ENCODE results near the gene PBXIP1.

The PBXIP1 gene

GRCh38 chr1:154955039-154955717 lies 721 bp downstream of the PBXIP1 start:
- peak; percentile 49 for DNase-seq (ENCODE audit: low read depth)

DNA sequence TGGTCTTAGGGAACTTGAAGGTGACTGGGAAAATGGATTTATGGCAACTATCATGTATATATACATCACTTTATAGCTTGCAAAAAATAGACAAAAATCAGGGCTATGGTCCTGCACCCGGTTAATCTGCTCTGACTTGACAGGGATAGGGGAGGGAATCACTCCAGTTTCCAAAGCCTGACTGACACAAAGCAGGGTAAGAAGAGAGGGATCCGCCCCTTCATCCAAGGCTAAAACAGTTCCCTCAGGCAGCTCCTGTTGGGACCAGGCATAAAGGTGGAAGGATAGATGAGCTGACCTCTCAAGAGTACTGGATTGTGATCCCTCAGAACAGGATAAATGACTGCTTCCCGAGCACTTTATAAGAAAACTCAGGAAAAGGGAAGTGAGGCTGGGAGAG lies 1.4 kb downstream of the PBXIP1 start:
- no peak for DNase-seq (ENCODE audit: low read depth)

DNA sequence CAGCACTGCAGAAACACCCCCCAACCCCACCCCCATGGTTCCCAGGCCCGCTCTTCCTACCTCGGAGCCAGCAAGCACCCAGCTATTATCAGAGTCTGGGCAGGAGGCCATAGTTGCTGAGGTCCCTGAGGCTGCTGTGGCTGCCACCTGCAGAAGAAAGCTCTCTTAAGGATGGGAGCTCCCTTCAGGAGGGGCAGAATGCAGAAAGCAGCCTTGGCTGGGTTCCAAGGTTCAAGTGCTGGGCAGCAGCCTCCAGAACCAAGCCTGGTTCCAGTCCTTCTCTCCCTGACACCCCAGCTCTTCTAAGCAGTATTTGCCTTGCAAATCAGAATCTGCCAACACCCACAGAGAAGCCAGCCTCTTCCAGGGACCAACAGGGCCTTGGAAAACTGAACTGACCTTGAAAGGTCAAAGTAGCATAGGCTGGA lies 2.3 kb downstream of the PBXIP1 start:
- no peak for DNase-seq (ENCODE audit: low read depth)

DNA sequence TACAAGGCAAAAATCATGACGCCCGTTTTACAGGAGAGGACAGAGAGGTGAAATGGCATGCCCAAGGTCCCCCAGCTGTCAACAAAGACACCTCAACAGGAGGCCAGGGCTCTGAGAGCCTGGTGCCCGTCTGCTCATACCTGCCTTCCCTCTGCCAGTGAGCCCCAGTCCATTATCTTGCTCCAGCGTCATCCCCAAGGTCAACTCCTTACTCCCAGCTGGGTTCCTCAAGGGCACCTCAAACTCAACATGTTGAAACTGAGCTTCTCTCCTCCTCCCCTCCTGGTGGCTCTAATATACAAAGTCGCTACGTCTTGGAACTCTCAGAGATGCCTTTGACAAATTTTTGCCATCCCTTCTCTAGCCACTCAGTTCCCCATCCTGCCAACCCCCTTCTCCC lies 3.2 kb downstream of the PBXIP1 start:
- DNase-seq (ENCODE audit: low read depth), result no peak

DNA sequence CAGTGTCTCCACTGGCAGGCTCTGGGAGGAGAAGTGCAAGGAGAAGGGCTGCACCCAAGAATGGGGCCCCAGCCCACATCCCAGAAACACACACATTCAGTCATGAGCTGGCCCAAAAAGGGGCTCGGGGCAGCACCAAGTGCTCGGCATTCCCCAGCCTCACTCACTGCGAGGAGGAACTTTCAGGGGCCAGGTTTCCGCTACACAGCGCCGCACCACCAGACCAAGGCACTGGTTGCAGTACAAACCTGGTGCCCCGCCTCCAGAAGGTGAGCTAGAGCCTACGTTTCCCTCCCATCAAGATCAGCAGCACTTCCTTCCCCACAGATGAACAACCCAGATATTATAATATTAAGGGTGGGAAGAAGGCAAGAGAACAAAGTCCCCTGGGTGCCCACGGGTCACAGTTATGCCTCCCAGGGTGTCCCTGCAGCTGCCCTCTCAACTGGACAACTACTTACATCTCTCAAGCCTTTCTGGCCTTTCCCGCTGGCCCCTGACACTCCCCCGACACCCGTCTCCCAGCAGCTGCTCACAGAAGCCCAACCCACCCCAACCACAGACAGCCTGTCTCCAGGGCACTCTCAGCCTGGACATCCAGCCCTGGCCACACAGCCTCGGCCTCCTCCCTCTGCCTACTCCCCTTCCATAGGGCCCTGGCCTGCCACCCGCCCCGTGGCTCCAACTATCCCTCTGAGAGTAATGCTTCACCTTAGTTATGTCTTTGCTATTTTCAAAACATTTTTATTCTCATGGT lies 3.8 kb downstream of the PBXIP1 start:
- no peak for DNase-seq (ENCODE audit: low read depth)

- DNase-seq (ENCODE audit: low read depth), result no peak
These were observed 7.8 kb downstream of the PBXIP1 start for GRCh38 chr1:154948079-154948478.

- DNase-seq (ENCODE audit: low read depth), result no peak
These were observed 9.7 kb downstream of the PBXIP1 start for GRCh38 chr1:154945962-154946850.

DNA sequence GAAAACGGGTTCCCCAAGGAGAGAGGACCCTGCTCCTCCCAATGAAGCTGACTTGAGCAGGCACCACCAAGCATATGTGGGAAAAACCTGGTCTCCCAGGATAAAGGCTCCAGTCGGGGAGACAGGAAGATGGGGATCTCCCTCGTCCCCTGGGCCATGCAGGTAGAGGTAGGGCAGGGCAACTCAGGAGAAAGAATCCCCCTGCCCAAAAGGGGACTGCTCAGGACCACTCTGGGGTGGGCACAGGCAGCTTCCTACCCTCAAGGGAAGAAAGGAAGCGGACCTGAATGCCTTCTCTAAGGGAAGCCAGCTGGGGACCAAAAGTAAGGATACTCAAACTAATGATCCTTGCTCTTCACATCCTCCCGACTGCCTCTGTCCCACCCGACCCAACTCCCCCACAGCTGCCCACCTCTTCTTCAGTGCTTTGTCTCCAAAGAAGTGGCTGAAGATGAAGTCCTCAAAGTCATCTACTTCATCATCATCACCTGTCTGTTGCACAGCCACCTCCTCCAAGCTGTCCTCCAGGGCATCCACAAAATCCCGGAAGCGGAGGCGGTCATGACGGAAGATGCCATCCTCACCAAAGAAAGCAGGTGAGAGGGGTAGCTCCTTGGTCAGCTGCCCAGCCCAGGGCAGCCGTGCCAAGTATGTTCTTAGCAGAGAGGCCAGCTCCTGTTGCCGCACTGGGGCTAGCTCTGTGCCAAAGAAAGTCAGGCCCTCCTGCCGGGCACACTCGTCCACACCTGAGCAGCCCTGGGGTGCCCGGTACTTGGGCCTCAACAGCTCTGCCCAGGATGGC lies 10.5 kb downstream of the PBXIP1 start:
- no peak for DNase-seq (ENCODE audit: low read depth)

DNA sequence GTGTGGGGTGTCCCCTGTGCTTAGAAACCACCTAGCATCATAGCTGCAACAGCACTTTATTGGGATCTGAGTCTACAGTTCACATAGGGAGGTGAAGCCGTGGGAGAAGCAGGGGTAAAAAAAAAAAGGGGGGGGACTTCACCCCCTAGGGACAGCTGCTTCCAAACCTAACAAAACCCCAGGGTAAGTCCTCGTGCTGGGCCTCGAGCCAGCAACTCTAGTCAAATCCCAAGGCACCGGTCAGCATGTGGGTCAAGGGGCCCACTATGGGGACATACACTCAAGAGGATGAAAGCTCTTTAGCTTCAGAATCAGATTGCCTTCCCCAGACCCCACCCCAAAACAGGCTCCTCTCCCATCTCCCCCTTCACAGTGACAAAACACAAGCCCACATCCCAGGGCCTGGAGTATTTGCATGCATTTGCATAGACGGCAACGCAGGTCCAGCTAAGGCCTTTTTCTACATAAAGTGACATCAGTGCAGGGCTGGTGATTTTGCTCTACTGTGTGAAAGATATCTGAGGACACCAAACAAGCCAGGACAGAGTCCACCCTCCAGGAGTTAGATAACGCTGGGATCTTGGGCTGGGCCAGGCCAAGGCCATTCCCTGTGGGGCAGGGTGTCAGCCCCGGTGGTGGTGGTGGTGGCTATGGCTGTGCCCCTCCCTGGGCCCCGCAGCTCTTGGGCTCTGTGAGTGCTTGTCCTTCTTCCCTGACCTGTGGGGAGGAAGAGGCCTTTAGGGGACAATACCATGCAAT lies 11.3 kb downstream of the PBXIP1 start:
- DNase-seq (ENCODE audit: low read depth), result no peak

DNA sequence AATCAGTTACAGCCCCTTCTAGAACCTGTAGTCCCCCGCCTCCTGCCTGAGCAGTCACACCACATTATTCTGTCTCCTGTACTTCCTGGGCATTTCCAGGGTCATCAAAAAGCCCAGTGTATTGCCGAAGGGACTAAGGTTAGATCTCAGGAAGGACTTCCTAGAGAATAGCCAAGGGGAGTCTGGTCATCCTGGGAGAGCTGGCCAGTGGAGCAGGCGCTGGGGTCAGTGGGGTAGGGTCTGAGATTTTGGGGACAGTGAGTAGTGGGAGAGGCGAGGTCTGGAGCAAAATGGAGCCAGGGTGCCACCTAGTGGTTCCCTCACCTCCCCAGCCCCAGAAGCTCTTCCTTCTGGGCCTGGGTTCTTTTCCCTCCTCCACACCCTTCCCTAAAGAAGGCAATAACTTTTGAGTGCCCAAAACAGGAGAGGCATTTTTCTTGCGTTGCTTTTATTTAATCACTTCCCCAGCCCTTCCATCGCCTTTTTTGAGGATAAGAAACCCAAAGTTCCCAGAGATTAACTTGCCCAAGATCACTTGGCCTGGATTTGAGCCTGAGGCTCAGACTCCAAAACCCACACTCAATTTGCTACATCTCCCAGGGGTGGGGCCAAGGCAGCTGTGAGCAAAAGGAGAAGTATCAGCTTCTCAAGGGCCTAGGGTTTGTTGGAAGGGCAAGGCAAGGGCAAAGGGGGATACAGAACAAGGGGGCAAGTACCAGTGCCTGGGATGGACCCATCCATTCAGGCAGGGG lies 12.1 kb downstream of the PBXIP1 start:
- DNase-seq (ENCODE audit: low read depth), result no peak

DNA sequence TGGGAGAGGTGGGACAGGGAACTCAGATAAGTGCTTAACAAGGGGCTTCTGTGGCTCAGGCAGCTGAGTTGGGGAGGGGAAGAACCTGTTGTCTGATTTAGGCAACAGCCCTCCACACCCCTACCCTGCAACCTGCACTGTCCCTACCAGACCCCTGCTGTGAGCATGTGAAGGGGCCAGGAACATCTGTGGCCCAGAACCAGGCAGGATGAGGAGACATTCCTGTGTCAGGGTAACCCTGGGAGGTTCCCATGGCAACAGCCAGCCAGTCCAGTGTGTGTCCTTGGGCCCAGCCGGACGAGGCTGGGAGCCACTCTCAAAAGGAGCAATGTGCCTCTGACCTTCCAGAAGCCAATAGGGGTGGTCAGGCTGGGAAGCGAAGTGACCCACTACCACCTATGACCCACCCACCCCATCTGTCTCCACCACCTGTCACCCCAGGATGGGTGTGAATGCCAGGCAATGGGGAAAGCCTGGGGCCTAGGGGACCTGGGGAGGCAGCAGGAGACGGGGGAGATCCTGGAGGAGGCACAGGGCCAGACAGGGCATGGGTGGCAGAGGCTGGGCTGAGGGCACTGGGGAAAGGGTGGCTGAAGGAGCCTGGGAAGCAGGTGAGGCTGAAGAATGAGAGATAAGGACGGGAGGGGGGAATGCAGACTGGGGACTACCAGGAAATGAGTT lies 14.4 kb downstream of the PBXIP1 start:
- no peak for DNase-seq (ENCODE audit: low read depth)

- DNase-seq (ENCODE audit: low read depth), result no peak
These were observed 15.2 kb downstream of the PBXIP1 start for GRCh38 chr1:154940651-154941194.

- no peak for DNase-seq (ENCODE audit: low read depth)
These were observed 15.7 kb downstream of the PBXIP1 start for GRCh38 chr1:154940213-154940560.

DNA sequence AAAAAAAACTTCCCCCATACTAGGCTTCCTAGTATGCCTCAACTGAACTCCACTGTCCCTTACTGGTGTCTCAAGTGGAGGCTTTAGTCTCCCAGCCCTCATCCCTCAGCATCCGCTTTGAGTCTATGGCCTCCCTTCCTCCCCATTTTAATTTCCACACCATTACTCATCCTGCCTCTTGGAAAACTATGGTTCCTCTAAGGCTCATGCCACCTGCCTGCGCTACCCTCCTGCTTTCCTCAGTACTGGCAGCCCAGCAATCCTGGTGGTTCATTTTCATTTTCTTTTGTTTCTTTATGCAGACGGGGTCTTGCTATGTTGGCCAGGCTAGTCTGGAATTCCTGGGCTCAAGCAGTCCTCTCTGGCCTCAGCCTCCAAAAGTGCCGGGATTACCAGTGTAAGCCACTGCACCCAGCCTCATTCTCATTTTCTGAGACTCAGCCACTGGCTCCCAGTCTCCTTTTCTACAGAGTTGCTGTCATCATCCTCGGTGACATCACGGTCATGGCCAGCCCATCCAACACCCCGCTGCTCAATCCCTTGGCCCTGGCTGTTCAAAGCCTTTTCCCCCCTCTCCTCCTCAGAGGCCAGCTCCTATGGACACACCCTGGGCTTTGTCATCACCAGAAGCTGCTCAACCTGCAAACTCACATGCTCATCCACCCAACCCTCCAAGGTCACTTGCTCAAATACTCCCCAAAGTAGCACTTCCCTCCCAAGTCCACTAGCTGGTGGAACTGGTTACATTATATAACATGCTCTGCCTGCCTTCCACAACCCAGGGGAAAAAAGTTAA lies 17.1 kb downstream of the PBXIP1 start:
- no peak for DNase-seq (ENCODE audit: low read depth)

DNA sequence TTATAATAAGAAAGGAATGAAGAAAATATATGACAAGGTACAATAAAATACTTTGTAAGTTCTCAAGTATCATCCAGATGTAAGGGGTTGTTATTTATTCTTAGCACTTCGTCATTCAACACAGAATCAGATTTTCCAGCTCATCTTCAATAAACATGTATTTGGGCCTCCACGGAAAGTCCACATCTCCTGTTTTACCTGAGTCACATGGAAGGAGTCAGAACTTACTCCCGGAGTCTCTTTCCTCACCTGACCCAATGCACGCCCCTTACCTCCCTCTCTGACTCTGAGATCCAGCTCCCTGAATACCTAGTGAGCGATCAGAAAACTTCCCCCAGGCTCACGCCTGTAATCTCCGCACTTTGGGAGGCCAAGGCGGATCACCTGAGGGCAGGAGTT lies 17.9 kb downstream of the PBXIP1 start:
- DNase-seq (ENCODE audit: low read depth), result no peak

DNA sequence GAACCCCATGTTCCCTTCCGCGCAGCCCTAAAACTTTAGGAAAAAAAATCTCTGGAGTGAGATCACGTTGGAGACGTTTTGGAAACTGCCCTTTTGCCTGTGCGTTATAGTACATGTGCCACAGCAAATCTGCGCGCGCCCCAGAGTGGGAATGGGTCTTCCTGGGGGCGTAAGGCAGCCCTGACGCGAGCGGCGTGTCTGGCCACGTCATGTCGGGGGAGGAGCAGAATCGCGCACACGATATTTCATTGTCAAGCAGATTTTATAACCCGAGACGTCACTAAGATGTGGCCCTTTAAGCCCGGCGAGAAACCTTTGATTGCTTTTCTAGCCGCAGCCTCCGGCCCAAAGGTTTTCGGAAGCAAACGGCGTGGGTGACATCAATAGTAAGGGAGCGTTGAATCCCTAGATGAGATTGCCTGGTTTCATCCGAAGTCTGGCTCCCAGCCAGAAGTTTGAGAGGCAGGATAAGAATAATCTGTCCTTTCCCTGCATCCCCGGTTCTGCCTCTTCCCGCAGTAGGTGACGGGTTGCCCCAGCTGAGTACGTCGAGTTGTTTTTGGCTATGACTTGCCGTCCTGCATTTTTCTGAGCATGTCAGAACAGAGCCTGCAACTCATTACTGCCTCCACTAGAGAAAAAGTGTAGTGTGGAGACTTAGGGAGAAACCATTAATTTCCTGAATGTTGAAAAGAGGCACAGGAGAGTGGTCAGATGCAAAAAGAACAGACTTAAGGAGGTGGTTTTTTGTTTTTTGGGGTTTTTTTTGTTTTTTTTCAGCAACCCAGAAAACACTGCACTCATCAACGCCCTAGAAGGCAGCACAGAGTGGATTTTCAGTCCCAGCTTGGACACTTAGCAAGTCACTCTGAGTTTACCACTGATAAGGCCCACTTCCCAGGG lies 18.6 kb downstream of the PBXIP1 start:
- peak; percentile 76 for DNase-seq (ENCODE audit: low read depth)

- DNase-seq (ENCODE audit: low read depth), result peak; percentile 91
These were observed 19.3 kb downstream of the PBXIP1 start, which contains the start of gene PMVK for GRCh38 chr1:154936555-154937084. TSS of gene PMVK (minus strand) at chr1:154936719. CDS start at chr1:154936685, 34 bp downstream.
